ENCODE data around the gene PIGZ.

PIGZ gene, protein sequence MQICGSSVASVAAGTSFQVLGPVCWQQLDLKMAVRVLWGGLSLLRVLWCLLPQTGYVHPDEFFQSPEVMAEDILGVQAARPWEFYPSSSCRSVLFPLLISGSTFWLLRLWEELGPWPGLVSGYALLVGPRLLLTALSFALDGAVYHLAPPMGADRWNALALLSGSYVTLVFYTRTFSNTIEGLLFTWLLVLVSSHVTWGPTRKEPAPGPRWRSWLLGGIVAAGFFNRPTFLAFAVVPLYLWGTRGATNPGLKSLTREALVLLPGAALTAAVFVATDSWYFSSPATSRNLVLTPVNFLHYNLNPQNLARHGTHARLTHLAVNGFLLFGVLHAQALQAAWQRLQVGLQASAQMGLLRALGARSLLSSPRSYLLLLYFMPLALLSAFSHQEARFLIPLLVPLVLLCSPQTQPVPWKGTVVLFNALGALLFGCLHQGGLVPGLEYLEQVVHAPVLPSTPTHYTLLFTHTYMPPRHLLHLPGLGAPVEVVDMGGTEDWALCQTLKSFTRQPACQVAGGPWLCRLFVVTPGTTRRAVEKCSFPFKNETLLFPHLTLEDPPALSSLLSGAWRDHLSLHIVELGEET

DNA sequence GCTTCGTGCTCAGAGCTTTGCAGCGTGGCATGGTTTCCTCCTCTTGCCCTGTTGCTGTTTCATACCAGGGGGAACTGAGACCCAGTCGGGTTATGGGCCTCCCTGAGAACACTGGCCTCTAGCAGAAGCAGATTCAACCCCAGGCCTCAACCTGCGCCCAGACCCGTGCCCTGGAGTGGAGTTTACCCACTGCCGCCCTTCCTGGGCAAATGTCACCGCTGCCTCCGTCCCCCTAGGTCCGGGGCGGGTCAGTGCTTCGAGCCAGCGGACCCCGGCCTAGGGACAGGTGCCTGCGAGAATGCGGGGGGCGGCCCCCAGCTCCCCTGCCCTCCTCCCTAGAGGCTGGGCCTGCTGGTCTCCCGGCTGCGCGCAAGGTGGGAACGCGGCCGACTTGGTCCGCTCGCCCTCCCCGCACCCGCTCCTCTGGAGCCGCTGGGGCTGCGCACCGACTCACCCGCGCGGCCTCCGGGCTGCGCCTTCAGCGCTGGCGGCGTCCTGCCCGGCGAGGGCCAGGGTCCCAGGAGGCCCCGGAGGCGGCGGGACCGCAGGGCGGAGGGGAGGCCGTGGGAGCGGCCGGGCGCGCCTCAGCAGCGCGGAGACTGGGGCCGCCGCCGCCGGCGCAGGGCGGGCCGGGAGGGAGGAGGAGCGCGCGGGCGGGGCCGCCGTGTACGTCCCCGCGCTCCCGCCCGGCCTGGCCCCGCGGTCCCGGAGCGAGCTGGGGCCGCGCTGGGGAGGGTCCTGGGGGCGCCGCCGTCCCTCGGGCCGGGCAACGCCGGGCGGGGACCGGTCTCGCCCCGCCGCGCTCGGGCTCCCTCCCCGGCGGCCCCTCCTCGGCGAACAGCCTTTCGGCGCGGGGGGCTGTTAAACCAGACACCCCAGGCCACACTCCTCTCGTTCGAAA is at the start of gene PIGZ:
Gene PIGZ (minus strand): TSS at position 601 of the 901 bp plus-strand sequence. CDS start 16,802 bp downstream, outside the sequence.
- DNase-seq = peak; percentile 79

DNA sequence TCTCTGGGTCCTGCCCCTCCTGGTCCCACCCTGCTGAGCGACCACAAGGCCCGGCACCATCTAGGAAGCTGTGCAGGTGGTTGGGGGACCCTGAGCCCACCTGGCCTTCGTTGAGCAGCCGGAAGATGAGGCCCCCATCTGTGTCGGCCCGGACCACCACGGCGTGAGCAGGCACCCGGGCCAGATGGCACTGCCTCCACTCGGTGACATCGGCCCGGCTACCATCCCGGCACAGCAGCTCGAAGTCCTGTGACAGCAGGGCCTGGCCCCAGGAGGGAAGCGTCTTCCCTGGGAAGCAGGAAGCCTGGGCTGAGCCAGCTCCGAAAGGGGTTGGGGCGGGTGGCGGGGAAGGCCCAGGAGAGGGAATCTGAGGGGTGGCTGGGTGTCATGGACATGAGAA is 48.4 kb upstream of the PIGZ start:
- DNase-seq = no peak

DNA sequence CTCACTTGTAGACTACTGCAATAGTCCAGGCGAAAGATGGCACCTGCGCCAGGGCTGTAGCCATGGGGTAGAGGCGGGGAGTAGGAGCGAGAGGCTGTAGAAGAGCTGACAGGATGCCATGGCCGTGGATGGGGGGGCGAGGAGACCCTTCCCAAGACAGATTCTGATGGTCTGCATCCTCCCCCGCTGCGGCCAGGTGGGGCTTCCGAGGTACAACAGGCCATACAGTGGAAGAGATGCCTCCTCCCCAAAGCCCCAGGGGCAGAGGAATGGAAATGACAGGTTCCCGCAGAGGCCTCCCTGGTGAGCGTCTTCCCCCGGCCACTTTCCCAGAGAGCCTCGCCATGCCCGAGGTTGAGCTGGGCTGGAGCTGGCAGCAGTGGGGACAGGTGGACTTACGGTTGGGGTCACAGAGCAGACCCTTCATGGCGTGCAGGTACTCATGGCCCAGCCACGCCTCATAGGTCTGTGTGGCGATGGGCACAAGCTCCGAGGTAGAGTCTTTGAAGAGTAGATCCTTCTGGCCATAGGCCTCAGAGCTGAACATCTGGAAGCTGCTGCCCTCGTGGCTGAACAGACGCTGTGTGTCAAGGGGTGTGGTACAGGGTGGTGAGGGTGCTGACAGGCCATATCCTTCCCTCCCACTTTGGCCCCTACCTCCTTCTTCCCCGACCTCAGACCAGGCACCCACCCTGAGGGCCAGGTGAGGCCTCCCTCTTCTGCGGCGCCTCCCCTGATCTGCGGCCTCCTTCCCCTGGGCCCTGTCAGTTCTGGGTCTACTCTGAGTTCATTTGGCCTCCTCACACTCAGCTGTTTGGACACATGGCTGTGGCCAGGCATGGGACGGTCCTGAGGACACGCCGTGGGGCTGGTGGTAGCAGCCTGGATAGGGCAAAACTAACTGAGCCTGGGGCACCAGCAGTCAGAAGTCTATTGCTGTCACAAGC is 47.4 kb upstream of the PIGZ start:
- DNase-seq = no peak

DNA sequence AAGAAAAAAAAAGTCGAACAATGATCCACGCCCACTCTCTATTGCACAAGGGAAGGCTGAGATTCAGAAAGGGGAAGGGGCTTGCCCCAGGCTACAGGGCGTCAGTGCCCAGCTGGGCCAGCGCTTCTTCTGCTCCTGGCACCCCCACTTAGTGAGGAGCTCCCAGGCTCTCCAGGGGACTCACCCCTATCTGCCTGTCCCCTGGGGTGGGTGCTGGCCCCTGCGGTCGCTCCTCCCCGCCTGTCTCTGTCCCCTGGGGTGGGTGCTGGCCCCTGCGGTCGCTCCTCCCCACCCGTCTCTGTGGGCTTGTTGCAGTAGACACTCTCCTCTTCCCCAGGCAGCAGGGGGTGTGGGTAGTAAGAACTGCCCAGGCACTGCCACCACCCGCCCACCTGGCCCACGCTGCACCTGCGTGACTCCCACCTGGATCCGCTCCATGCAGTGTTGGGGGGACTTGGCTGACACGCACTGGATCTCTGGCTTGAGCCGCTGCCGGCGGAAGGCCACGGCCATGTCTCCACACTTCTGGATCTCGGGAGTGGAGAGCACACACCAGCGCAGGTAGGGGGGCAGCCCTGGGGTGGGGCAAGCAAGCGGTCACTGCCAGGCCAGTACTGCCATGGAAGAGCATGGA is 46.4 kb upstream of the PIGZ start:
- no peak for DNase-seq

DNA sequence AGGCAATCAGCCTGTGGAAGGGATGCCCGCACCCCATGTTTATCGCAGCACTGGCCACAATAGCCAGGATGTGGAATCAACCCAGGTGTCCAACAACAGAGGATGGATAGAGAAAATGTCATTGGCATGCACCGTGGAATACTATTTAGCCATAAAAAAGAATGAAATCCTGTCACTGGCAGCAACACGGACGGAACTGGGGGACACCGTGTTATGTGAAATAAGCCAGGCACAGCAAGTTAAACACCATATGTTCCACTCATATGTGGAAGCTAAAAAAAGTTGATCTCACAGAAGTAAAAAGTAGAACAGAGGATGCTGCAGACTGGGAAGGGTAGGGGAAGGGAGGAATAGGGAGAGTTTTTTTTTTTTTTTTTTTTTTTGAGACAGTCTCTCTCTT is 45.4 kb upstream of the PIGZ start:
- DNase-seq = no peak

DNA sequence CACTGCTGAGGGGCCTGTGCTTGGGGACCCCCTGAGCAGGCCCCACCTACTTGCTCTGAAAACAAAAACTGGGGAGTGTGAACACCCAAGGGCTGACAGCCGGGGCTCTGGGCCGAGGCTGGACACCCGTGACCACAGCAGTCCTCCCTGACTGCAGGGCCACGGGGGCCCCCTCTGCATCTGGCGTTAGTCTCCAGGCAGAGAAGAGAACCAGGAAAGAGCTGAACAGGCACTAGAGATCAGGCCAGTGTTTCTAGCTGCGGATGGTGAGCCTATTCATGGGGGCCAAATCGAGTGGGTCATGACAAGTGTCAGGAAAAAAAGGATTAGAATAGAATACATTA is 43.9 kb upstream of the PIGZ start:
- no peak for DNase-seq

DNA sequence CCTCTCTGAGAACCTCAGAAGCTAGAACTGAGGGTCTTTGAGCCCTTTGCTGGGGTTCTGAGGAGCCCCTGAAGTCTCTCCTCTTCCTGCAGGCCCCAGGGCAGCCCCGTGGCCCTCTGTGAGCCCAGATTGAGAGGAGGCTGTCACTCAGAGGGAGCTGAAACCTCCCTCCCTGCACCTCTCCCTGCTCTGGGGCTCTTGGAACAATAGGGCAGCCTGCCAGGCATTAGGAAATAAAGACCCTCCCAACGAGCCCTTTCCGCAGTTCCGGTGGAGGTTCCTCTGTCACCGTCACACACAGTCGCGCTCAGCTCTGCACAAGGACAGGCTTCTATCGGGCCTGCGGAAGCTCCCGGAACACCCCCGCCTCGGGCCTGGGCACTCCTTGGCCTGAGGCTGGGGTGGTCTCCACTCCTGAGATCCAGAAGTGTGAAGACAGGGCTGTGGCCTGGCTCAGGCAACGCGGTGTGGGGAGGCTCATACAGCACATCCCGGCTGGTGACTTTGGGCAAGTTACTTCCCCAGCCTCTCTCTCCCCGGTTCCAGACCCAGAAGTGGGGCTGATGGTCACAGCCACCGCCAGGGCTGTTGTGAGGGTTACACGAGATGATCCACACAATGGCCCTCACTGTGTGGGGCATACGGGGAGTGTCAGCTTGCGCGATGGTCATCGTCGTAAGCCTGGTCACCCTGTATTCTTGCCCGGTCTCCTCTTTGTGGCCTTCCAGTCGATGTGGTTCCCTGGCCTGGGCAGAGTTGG is 43.3 kb upstream of the PIGZ start:
- DNase-seq = no peak

DNA sequence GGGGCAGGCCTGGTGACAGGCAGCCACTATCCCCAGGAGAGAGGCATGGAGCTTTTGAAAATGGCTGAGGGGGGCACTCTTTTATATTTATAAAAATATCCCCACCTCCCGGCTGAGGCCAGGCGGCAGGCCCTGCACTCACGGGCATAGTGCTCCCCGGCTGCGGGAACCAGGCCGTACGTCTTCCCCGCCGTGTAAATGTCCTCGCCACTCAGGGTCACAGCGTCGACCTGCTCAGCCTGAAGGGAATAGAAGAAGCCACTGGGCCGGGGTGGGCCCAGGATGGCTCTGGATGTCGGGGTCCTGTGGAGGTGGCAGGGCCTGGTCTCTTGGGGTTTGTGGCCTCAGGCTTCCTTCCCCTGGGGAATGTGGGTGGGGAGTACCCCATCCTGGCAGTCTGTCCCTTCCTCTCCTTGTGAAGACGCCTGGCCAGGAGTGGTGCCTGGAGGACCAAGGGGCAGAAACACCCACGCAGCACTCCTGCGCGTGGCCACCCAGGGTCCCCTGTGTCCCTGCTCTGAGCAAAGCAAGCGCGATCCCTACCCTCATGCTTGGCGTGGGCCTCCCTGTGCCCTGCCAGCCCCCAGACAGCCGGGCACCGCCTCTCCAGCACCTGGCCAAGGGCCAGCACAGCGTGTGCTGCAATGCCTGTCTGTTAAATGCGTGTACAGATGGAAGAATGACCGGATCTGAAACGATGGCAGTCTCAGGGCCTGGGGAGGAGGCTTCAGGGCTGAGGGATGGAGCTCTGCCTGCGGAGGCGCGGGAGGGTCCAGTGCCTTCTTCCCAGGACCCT is 42.1 kb upstream of the PIGZ start:
- no peak for DNase-seq

DNA sequence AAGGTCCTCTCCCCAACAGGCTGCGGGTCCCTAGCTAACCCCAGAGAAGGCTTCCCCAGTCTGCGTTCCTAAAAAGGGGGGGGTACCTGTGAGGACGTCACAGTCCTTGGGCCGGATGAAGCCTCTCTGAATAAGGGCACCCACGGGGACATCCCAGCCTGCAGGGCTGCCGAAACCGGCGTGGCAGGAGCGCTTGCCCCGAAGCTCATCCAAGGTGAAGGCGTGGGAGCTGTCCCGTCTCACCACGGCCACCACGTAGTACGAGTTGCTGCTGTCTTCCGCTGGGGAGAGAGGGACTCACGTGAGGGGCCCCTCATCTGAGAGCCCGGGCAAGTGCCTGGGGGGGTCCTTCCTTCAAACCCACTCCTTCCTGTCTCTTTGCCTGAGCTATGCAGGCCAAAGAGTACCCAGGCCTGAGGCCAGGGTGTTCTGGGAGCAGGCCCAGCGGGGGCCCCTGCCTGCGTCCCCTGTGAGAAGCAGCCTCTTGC is 40.9 kb upstream of the PIGZ start:
- DNase-seq = no peak

DNA sequence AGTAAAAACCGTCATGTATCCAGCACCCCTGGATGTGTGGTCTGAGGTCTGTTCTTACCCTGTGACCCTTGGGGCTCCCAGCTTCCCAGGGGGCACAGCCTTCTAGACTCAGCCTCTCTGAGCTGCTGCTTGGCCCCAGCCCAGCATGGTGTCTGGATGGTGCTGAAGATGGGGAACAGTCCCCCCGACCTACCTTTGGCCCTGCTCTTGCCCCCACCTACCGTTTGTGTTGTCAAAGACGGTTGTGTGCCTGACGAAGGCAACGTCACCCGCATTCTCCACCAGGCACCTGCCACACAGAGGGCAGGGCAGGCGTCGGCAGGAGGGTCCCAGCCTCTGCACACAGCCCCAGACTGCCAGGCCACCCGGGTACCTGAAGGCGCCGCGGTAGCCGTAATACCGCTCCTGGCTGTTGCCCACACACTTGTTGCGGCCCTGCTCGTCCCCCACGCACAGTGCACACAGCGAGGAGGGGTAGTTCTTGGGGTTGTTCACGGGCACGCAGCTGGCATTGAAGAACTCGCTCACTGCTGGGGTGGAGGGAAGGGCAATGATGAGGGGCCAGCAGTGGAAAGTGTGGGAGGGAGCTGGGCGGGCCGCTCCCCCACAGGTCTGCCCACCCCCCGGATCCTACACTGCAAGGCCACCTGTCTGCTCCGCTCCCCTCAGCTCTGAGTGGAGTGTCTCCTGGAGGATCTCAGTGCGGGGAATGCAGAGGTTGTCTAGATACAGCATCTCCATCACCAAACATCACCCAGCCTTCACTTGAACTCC is 40.0 kb upstream of the PIGZ start:
- no peak for DNase-seq

DNA sequence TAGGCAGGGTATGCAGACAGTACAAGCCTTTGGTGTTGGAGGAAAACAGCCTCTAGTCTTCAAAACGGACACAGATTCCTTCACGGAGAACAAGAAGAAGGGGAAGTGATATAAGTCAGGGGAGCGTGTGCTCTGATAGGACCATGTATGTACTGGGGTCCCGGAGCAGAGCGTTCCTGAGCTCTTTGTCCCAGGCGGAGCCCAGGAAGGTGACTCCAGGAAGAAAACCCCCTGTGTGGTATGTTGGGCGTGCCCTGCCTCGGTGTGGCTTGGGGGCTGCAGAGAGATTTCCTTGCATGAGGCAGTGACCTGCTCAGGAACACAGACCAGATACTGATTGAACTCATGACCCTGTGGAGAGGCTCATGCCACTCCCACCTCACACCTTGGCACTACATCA is 39.3 kb upstream of the PIGZ start:
- no peak for DNase-seq

DNA sequence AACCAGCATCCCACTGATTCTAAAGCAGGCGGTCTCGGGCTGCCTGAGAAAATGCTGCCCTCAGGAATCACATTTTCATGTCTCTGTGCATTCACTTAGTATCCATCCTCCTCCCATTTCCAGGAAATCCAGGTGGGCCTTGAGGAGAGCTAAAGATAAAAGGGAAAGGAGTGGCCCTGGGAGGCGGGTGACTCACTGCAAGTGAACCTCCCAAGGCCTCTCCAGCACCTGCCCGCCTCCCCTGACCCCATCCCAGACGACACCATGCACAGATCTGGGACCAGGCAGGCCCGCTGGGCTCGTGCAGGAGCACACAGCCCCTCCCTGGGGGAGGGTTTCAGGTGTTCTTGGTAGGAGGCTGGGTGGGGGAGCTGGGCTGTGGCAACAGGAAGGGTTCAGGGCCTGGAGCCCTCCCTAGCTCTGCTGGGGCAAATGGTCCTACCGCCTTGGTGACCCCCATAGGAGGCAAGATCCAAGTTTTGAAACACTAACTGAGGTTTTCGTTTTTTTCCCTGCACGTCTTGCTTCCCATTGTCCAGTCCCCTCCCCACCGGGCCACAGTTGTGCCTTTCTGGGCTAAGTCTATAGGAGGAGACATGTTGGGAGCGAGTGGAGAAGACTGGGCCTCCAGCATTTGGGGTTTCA is 38.8 kb upstream of the PIGZ start:
- DNase-seq = no peak

DNA sequence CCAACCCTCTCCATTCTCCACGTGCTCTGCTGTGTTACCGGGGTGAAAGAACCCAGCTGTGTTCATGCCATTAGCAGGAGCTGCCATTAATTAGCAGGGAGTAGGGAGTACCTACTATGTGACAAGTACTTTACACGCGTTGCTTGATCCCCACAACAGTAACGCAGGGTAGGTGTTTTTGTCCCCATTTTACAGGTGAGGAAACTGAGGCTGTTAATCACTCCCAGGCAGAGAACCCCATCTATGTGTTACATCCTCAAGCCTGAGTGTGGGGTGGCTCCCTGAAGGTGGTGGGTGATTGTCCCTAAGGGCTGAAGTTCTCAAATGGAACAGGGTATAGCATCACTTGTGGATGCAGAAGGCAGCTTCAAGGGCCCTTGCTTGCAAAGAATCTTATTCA is 38.2 kb upstream of the PIGZ start:
- DNase-seq = no peak

DNA sequence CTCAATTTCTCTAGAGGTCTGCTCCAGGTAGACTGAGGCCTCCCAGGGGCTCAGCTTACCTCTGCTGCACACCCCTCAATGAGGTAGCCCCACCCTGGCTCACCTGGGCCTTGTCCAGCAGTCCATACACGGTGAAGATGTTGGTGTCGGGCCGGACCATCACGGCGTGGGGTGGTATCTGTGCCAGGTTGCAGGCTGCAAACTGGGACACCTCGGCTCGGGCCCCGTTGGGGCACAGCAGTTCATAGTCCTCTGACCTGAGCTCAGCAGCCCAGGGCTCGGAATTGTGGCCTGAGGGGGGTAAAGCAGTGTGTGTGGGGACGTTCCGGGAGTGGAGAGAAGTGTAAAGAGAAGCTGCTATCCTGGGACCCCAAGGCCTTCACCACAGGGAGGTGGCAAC is 37.8 kb upstream of the PIGZ start:
- no peak for DNase-seq

DNA sequence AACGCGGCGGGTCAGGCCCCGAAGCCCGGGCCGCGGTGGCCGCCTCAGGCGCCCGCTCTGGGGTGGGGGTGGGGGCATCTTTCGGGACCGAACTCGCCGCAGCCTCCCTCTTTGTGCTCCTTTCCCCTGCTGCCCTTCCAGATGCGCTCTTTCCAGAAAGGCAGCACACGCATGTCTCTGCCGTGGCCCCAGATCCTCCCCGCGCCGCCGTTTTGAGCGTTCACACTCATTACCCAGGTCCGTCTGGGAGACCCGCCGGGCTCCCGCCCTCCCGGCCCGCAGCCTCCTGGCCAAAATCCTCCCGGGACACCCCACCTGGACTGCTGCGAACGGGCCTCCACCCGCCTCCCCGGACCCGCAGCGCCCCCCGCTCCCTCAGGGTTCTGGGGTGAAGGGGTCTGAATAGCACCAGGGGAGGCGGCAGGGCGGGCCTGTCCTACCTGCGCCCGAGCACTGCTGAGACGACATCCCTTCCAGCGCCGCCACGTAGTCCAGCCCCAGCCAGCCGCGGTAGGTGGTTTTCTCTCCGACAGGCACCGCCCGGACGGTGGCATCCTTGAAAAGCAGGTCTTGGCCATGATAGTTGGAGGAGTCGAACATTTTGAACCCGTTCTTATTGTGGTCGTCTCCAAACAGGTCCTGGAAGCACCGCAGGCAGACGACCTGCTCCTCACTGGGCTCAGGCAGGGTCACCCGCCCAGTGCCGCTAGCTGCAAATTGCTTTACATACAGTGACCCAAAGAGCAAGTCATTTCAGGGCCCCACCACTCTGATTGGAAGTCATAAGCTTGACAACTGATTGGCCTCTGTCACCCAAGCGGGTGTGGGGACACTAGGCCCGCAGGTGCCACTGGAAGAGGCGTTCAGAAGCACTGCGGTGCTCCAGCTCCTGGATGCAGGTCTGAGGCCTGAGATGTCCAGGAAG is 35.1 kb upstream of the PIGZ start:
- DNase-seq = peak; percentile 58

DNA sequence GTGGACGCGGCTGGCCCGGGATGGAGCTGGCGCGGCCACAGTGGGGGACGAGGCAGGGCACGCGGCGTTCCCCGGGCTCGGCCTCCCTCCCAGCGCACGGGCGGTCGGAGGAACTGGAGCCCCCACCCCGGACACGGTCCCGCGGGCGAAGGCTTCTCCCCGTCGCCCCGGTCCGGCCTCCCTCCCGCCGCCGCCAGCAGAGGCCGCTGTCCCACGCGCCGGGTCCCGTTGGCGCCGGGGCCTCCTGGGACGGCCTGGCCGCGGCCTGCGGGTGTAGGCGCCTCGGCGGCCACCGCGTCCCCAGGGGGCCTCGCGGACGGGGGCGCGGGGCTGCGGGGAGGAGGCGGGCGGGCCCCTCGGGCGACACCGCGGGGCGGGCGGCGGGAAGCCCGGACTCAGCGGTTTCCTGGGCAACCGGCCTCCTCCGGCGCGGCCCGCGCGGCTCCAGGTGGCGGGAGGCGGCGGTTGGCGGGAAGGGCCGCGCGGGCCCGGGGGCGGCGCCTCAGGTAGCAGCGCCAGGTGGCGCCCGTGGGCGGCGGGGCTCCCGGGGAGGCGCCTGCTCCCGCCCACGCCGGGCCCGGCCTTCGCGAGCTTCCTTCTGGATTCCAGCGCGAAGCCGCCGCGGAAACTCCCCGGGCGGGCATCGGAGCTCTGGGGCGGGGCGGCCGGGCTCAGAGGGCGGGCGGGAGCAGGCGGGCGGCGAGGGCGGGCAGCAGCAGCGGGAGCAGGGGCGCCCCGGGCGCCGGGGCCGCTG is 34.2 kb upstream of the PIGZ start:
- DNase-seq = peak; percentile 85

Measured in hematopoietic multipotent progenitor cell treated with erythropoietin and hydrocortisone succinate and interleukin-3 and kit ligand, for 4 days (in vitro differentiated cells).